Ovary (tissue), 9 donors: Measurements from ENCODE around the gene PAM. TPM values are rescaled to one million over a fixed set of nuclear protein-coding genes. Genes with fewer than 3 reads are reported as not detected.

Source experiments
- DNase-seq, 5 donors: peaks; one replicate each; pipeline ENCODE4 v3.0.0-alpha.2; 2019 to 2020
- H3K27ac ChIP-seq, 2 donors: fragments of 200-600 bp; one replicate each; pipeline versions ENCODE4 v1.5.1 to v1.8.0; 2019 to 2022
- H3K27me3 ChIP-seq: fragments of 200-600 bp; one replicate; pipeline ENCODE4 v1.8.0; 2022
- H3K36me3 ChIP-seq: fragments of 200-600 bp; sonication (generic); one replicate; pipeline ENCODE4 v1.5.1; 2019
- H3K4me1 ChIP-seq: one replicate; pipeline ENCODE4 v1.8.1; 2013; ENCODE audit warnings: mild to moderate bottlenecking, moderate library complexity; ENCODE audit not compliant: insufficient read depth
- H3K4me3 ChIP-seq: fragments of 200-600 bp; sonication (generic); one replicate; pipeline ENCODE4 v1.5.1; 2017
- H3K9me3 ChIP-seq, 2 donors: fragments of 200-600 bp in 1 of 2; sonication (generic) in 1 of 2; one replicate each; pipeline versions ENCODE4 v1.5.1 to v1.8.1; 2013 to 2019; ENCODE audit warnings: mild to moderate bottlenecking in 1 of 2, moderate library complexity in 1 of 2
- EP300 ChIP-seq: sonication (generic); formaldehyde crosslinking; IDR thresholded peaks from one replicate; pipeline ENCODE4 v1.6.1; 2017; ENCODE audit warnings: antibody characterized with exemption
- POLR2A ChIP-seq: fragments of 450-650 bp; IDR thresholded peaks from one replicate; pipeline ENCODE4 v1.6.1; 2017; ENCODE audit warnings: antibody characterized with exemption, mild to moderate bottlenecking, moderate library complexity
- WGBS, 3 donors: extraction: QIAGEN DNeasy Blood & Tissue Kit in 1 of 3; methylation state at CpG; one replicate each; pipeline versions ENCODE4 v1.1.5 to v1.1.7; 2013 to 2017; 5-methylcytosine and 5-hydroxymethylcytosine counted together
- intact Hi-C, 4 donors: fragments of 100-400 bp; cut with DNase I; formaldehyde crosslinking; loops; one replicate each; pipeline versions ENCODE4 v1.11.0 to v1.15.1; 2022 to 2023
- polyA plus RNA-seq, 2 donors: library from polyadenylated mRNA; stranded (reverse); fragments of 200-250 nt in 1 of 2; fragments of 350-450 nt in 1 of 2; fragmentation: Illumina TruSeq in 1 of 2; extraction: RNeasy Lipid Tissue Mini Kit (QIAGEN cat#74804) in 1 of 2; gene quantifications; one replicate each; pipeline ENCODE4 v1.2.3, GENCODE V29; 2013 to 2014
- total RNA-seq, 7 donors: library from RNA; depleted of rRNA in 2 of 7; stranded (reverse); fragments of >200 nt in 2 of 7; fragmentation: NEBNext Ultra II Directional in 3 of 7; extraction: Animal tissue kit (Norgen Biotek cat#: 25700) in 3 of 7; gene quantifications; one replicate each; pipeline versions ENCODE4 v1.1.0 to v1.2.4, GENCODE V29; 2016 to 2023
- TF ChIP-seq, protein P1 (sequence below), 3 donors: fragments of 450-650 bp in 2 of 3; fragments of 200-600 bp in 1 of 3; IDR thresholded peaks; one replicate each; pipeline versions ENCODE4 v1.5.1 to v1.8.0; 2016 to 2022; ENCODE audit warnings: antibody characterized with exemption in 3 of 3, mild to moderate bottlenecking in 1 of 3
- donor health status: DM: no; HTN: no; CAD: no; lungs with moderate emphysema.
- donor health status: DM: no; HTN: no; CAD: no.
- donor health status: Bipolar disorder and iron deficiency.
- donor health status: DM: yes; HTN: yes; CAD: no.
- donor health status: DM: no; HTN: no; CAD: no.
- donor health status: DM: yes; HTN: yes; CAD: no.

PAM gene
- total and polyA plus RNA-seq, 9 donors: 124 to 431 (median 187) TPM

DNA sequence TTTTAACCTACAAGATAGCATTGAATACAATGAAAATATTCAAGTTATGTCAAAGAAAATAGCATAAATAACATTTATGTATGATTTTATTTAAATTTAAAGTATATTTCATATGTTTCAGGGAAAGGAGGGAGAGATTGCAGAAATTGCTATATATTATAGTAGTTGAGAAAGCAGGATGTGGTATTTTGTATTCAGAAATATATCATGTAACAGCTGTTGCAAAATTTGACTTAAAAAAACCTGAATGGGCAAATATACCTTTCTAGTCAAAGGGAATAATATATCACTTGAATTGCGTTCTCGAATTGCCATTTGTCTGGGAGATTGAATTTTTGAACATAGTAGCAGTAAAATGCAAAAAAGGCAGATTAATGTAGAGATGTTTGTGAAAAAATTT is 80.6 kb downstream of the PAM start:
- no peak for DNase-seq
- Histone ChIP-seq H3K4me3 (no peak overlapping the region), H3K27me3 (no peaks in the 10 kb centered on the region), H3K4me1 (no peaks in the 10 kb centered on the region), H3K36me3 (no peaks in the 10 kb centered on the region), H3K27ac (no peak overlapping the region), H3K9me3 (no peaks in the 10 kb centered on the region)
- 92 to 95% (median 94%) methylated on average over 2 of the region's 2 CpGs for WGBS, 3 donors
- TF ChIP-seq EP300 (no peak), POLR2A (no peak)
- TF ChIP-seq, protein P1, sequence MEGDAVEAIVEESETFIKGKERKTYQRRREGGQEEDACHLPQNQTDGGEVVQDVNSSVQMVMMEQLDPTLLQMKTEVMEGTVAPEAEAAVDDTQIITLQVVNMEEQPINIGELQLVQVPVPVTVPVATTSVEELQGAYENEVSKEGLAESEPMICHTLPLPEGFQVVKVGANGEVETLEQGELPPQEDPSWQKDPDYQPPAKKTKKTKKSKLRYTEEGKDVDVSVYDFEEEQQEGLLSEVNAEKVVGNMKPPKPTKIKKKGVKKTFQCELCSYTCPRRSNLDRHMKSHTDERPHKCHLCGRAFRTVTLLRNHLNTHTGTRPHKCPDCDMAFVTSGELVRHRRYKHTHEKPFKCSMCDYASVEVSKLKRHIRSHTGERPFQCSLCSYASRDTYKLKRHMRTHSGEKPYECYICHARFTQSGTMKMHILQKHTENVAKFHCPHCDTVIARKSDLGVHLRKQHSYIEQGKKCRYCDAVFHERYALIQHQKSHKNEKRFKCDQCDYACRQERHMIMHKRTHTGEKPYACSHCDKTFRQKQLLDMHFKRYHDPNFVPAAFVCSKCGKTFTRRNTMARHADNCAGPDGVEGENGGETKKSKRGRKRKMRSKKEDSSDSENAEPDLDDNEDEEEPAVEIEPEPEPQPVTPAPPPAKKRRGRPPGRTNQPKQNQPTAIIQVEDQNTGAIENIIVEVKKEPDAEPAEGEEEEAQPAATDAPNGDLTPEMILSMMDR (IDR thresholded peaks at IDR 0.05): no peak
- intact Hi-C loops: no loop called here

DNA sequence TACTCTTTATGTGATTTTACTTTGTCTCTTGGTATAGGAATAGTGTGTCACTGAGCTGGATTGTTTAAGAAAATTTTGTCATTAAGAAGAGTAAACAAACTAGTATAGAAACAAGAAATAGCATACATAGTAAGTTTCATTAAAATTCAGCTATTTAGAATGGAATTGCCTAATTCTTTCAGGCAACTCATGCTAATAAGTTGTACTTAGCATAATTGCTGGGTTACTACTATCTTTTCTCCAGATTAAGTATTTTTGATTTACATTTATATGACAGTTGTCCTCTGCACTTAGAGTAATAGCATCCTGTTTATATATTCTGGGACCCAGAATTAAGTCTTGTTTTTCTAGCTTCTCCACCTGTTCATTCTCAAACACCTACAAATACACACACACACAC is 85.9 kb downstream of the PAM start:
- no peak overlapping the region for H3K4me3 ChIP-seq
- H3K9me3 ChIP-seq: no peaks in the 10 kb centered on the region
- H3K4me1 ChIP-seq: no peaks in the 10 kb centered on the region
- TF ChIP-seq POLR2A: no peak
- no peak for TF ChIP-seq EP300
- TF ChIP-seq, protein P1 (IDR thresholded peaks at IDR 0.05): no peak
- no peak for DNase-seq
- no peaks in the 10 kb centered on the region for H3K36me3 ChIP-seq
- H3K27me3 ChIP-seq: no peaks in the 10 kb centered on the region
- intact Hi-C loops: no loop called here
- H3K27ac ChIP-seq: no peak overlapping the region

DNA sequence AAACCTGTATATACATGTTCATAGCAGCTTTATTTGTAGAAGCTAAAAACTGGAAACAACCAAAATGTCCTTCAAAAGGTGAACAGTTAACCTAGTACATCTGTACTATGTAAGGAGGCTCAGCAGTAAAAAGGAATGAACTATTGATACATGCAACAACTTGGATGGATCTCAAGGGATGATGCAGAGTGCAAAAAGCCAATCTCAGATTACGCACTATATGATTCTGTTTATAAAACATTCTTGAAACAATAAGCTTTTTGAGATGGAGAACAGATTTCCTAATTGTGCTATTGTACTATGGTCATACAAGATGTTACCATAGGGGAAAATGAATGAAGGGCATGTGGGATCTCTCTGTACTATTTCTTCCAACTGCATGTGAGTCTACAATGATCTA is 88.9 kb downstream of the PAM start:
- H3K36me3 ChIP-seq: no peaks in the 10 kb centered on the region
- no peaks in the 10 kb centered on the region for H3K27me3 ChIP-seq
- no peak overlapping the region for H3K4me3 ChIP-seq
- 96 to 98% (median 97%) methylated on average over 1 of the region's 1 CpG for WGBS, 3 donors
- no peak for TF ChIP-seq POLR2A
- TF ChIP-seq, protein P1 (IDR thresholded peaks at IDR 0.05): no peak
- no peak for TF ChIP-seq EP300
- no peaks in the 10 kb centered on the region for H3K4me1 ChIP-seq
- intact Hi-C loops: no loop called here
- H3K9me3 ChIP-seq: no peaks in the 10 kb centered on the region
- DNase-seq: no peak
- H3K27ac ChIP-seq: no peak overlapping the region

DNA sequence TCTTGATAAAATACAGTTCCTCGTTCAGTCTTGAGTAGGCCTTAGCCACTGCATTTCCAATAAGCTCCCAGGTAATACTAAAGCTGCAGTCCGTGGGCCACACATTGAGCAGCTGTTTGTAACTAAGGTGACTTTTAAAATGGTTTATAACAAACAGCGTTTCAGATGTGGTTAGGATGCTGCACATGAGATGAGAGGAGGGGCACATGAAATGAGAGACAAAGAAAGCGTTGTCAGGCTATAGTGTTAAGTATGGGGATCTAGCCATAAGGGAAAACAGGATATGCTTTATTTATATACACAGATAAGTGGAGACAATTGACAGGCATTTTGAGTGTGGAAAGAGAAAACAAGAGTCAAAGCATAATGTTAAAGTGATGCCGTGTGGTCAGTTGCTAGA is 89.9 kb downstream of the PAM start:
- whole genome bisulfite sequencing, 3 donors: 75 to 86% (median 80%) methylated on average over 5 of the region's 5 CpGs
- intact Hi-C loops: no loop called here
- H3K36me3 ChIP-seq: no peaks in the 10 kb centered on the region
- TF ChIP-seq POLR2A (no peak), EP300 (no peak)
- TF ChIP-seq, protein P1 (IDR thresholded peaks at IDR 0.05): no peak
- DNase-seq: no peak
- no peaks in the 10 kb centered on the region for H3K27me3 ChIP-seq
- H3K9me3 ChIP-seq: no peaks in the 10 kb centered on the region
- no peak overlapping the region for H3K4me3 ChIP-seq
- H3K4me1 ChIP-seq: no peaks in the 10 kb centered on the region
- no peak overlapping the region for H3K27ac ChIP-seq

DNA sequence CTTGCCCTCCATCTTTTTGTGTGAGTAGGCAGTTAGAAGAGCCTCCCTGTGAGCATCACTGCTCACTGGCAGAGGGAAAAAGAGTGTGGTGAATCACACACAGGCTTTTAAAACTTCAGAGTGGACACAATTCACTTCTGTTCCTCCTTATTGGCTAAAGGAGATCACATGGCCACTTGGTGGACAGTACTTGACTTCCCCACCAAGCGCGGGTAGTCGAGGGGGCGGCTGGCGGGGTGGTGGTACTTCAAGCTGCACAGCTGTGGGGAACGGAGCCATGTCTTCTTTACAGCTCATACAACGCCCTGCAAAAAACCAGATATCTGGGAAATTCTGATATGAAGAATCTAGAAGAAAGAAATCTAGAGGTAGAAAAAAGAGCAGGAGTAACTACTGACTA is 95.4 kb downstream of the PAM start:
- TF ChIP-seq POLR2A: no peak
- no peak for TF ChIP-seq EP300
- TF ChIP-seq, protein P1 (IDR thresholded peaks at IDR 0.05): no peak
- intact Hi-C loops: no loop called here
- Histone ChIP-seq H3K27me3 (no peaks in the 10 kb centered on the region), H3K4me3 (no peak overlapping the region), H3K4me1 (no peaks in the 10 kb centered on the region), H3K36me3 (no peaks in the 10 kb centered on the region), H3K9me3 (no peaks in the 10 kb centered on the region), H3K27ac (no peak overlapping the region)
- no peak for DNase-seq
- WGBS, 3 donors: 96% methylated on average over 7 of the region's 7 CpGs
